ENCODE measurements around the gene A2ML1. TPM values are rescaled to one million over a fixed set of nuclear protein-coding genes. Genes with fewer than 3 reads are reported as not detected.
"Not testable (repeated sequence)": the region's sequence is repeated elsewhere in the genome, so short reads cannot be mapped to it uniquely, and the experiment has no call there.

The A2ML1 gene
- total RNA-seq, 1 donor, result not detected

DNA sequence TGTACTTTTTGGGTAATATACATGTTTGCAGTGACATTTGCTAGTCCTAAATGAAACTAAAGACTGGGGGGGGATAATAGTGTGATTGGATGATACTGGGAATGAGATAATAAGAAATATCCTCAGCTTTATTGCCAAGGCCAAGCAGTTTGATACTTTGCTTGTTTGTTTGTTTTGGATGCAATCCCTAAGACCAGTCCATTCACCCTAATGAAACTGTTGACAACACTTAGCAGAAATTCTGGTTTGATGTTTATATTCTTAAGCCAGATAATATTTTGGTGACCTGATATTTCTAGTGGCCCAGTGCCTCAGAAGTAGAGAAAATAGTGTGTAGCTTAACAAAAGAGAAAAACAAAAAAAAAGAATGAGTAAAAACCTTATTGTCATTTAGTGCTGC, 93.7 kb downstream of the A2ML1 start:
- DNase-seq (ENCODE audit: low read depth), result no peak
- no peak overlapping the region for H3K4me3 ChIP-seq (ENCODE audit: low read depth, low read length)
- TF ChIP-seq, protein P1, sequence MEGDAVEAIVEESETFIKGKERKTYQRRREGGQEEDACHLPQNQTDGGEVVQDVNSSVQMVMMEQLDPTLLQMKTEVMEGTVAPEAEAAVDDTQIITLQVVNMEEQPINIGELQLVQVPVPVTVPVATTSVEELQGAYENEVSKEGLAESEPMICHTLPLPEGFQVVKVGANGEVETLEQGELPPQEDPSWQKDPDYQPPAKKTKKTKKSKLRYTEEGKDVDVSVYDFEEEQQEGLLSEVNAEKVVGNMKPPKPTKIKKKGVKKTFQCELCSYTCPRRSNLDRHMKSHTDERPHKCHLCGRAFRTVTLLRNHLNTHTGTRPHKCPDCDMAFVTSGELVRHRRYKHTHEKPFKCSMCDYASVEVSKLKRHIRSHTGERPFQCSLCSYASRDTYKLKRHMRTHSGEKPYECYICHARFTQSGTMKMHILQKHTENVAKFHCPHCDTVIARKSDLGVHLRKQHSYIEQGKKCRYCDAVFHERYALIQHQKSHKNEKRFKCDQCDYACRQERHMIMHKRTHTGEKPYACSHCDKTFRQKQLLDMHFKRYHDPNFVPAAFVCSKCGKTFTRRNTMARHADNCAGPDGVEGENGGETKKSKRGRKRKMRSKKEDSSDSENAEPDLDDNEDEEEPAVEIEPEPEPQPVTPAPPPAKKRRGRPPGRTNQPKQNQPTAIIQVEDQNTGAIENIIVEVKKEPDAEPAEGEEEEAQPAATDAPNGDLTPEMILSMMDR (IDR thresholded peaks at IDR 0.05; ENCODE audit: insufficient read depth, low read depth, low read length), result no peak

DNA sequence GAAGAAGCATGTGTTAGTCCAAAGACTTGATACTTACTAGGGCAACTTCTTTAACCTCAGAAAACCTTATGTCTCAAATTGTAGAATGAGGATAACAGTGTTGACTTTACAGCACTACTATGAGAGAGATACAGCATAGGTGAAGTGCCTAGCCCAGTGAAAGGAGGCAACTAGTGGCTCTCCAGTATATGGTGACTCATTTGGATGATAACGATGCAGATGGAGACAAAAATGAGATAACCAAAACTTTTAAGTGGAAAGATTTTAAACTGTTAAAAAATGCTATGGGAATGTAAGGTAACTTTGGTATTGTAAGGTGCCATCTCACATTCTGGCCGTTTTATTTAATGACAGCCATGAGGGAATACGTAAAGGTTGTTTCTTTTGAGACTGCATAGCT, 94.6 kb downstream of the A2ML1 start:
- TF ChIP-seq, protein P1 (IDR thresholded peaks at IDR 0.05; ENCODE audit: insufficient read depth, low read depth, low read length), result no peak
- DNase-seq (ENCODE audit: low read depth), result no peak
- no peak overlapping the region for H3K4me3 ChIP-seq (ENCODE audit: low read depth, low read length)

GRCh38 chr12:8917751-8918150, 95.3 kb downstream of the A2ML1 start:
- TF ChIP-seq, protein P1 (IDR thresholded peaks at IDR 0.05; ENCODE audit: insufficient read depth, low read depth, low read length), result no peak
- peak; percentile 3 for DNase-seq (ENCODE audit: low read depth)
- no peak overlapping the region for H3K4me3 ChIP-seq (ENCODE audit: low read depth, low read length)

- H3K4me3 ChIP-seq (ENCODE audit: low read depth, low read length); DNase-seq (ENCODE audit: low read depth): not testable (repeated sequence)
Observed at GRCh38 chr12:8919643-8920042, 97.2 kb downstream of the A2ML1 start.

DNA sequence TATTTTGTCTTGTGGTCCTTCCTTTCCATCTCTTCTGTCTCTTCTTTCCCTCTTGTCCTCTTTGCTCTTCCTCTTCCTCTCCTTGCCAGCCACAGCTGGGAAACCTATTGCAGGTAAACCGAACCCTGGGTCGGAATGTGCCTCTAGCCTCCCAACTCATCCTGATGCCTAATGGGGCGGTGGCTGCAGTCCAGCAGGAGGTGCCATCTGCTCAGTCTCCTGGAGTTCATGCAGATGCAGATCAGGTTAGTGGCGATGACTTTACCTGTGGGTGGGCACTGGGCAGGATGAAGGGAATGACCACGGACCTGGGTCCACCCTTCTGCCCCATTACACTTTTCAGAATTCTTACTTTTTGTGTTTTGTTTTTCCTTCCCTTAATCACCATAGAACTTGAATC, 100.1 kb downstream of the A2ML1 start:
- TF ChIP-seq, protein P1 (IDR thresholded peaks at IDR 0.05; ENCODE audit: insufficient read depth, low read depth, low read length), result no peak
- no peak for DNase-seq (ENCODE audit: low read depth)
- no peak overlapping the region for H3K4me3 ChIP-seq (ENCODE audit: low read depth, low read length)

Other genes with a start within 250 kb of the A2ML1 start
- not detected in 2 replicates for gene AICDA, start 209.8 kb upstream of the A2ML1 start, total RNA-seq
- gene MFAP5, start 159.8 kb upstream of the A2ML1 start, total RNA-seq, result 0.86 and 4.8 TPM in 2 replicates
- gene RIMKLB, start 124.6 kb upstream of the A2ML1 start, total RNA-seq, result 15.1 TPM in 2 replicates
- gene PHC1, start 91.9 kb downstream of the A2ML1 start, total RNA-seq, result 13.2 and 13.8 TPM in 2 replicates
- 155 and 215 TPM in 2 replicates for gene M6PR, start 127.0 kb downstream of the A2ML1 start, total RNA-seq
- 0.32 and 0.43 TPM in 2 replicates for gene KLRG1, start 166.9 kb downstream of the A2ML1 start, total RNA-seq